Stimulated activated CD8-positive, alpha-beta memory T cell treated with anti-CD3 and anti-CD28 coated beads, Interleukin-15, amount 100 ng/mL, for 48 hours (primary cell): ENCODE results near the gene SSBP2.

Experiments used
- DNase-seq, 2 donors: peaks; one replicate each; pipeline ENCODE4 v3.0.0-alpha.2; 2020; ENCODE audit warnings: low read depth in 2 of 2

Gene SSBP2

GRCh38 chr5:81389025-81389424 lies 361.9 kb downstream of the SSBP2 start:
- no peak for DNase-seq

DNA sequence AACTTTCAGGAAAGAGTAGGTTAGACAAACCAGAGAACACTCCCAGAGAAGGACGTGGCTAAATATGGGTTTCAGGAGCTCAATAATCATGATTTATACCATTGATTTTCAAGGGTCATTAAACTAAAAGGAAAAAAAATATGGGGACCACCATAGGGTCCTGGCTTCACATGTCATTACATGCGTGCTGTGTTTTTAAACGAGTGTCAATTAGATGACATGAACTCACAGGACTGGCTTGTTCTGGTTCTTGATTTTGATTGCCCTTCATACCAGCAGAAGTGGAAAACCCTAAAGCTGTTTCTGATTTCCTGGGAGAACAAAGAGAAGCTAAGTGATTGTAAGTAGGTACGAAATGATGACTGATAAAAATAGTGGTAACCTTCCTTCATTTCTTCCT lies 362.7 kb downstream of the SSBP2 start:
- no peak for DNase-seq

- DNase-seq = no peak
Observed at GRCh38 chr5:81383867-81384266, 367.0 kb downstream of the SSBP2 start.

DNA sequence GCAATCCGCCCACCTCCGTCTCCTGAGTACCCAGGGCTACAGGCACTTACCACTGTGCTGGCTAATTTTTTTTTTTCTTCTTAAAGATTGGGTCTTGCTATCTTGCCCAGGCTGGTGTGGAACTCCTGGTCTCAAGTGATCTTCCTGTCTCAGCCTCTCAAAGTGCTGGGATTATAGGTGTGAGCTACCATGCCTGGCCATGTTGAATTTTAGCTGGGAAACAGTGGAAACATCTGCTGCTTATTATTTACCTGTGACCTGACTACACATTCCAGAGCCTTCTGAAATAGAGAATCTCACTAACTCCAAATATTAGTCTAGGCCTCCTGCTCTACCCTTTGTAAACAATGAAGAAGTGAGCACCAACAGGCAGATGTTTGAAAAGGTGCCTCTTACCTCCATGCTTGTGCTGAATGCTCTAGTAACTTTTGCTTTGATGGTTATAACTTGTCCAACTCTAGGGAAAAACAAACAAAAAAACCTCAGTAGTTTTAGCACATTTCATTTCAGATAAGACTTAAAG lies 379.5 kb downstream of the SSBP2 start:
- no peak for DNase-seq

GRCh38 chr5:81370912-81371311 lies 380.0 kb downstream of the SSBP2 start:
- DNase-seq = no peak

DNA sequence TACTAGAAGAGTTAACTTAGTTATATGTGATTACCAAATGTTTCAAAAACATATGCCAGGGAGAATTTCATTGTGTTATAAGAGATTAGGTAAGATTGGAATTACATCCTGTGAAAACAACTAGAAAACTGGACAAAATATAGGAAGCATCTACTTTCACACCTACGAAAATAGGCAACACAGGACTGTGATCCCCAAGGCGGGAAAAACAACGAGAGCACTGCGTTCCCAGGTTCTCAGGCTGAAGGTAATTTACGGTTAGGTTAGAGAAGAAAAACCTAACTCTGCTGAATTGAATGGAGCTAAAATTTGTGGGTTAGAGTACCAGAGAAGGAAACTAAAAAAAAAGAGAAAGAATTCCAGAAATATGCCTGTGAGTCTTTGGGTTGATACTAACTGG lies 385.4 kb downstream of the SSBP2 start:
- DNase-seq = no peak

- no peak for DNase-seq
Observed at GRCh38 chr5:81363093-81363871, 387.6 kb downstream of the SSBP2 start.
